B cell (primary cell): Measurements from ENCODE around the gene CIAO2B. TPM values are rescaled to one million over a fixed set of nuclear protein-coding genes. Genes with fewer than 3 reads are reported as not detected.

ENCODE experiments used
- ATAC-seq: fragments of 200-7000 bp; cut with Tn5 transposase; one replicate; pipeline ENCODE4 v1.10.0; 2021; ENCODE audit warnings: low read depth, mild to moderate bottlenecking, moderate number of reproducible peaks, moderate library complexity
- CTCF ChIA-PET: fragments of 350-600 bp; sonication (Branson Sonifier 250); formaldehyde crosslinking; loops from one replicate; lab custom pipeline; 2021; ENCODE audit warnings: antibody characterized with exemption, inconsistent platforms; lab: Charles Lee
- POLR2A ChIA-PET: fragments of 350-600 bp; sonication (Branson Sonifier 250); formaldehyde crosslinking; loops from one replicate; lab custom pipeline; 2021; ENCODE audit warnings: antibody characterized with exemption; lab: Charles Lee
- DNase-seq: peaks from one replicate; pipeline ENCODE4 v3.0.0; 2013
- H2AFZ ChIP-seq: 2 replicates; pipeline ENCODE4 v1.6.1; 2012; ENCODE audit warnings: mild to moderate bottlenecking, low read depth, low read length; ENCODE audit not compliant: insufficient read depth, poor library complexity, severe bottlenecking
- H3K27ac ChIP-seq, 2 donors: 1 replicate in 1 of 2; 2 replicates in 1 of 2; pipeline ENCODE4 v1.5.1; 2012 to 2013; ENCODE audit warnings: low read length in 2 of 2, mild to moderate bottlenecking in 2 of 2, moderate library complexity in 1 of 2
- H3K27me3 ChIP-seq, 4 experiments: fragments of 200-600 bp in 1 of 4; sonication (generic) in 1 of 4; replicated peaks in 1 of 4; 1 replicate in 2 of 4; 2 replicates in 2 of 4; pipeline versions ENCODE4 v1.6.1 to v1.7.0; 2013 to 2016; ENCODE audit warnings: low read length in 3 of 4, mild to moderate bottlenecking in 2 of 4, mixed read lengths in 1 of 4, moderate library complexity in 1 of 4; ENCODE audit not compliant: insufficient read depth in 4 of 4, control insufficient read depth in 3 of 4; ENCODE audit errors: control extremely low read depth in 1 of 4
- H3K36me3 ChIP-seq, 2 experiments: replicated peaks in 1 of 2; 1 replicate in 1 of 2; 2 replicates in 1 of 2; pipeline versions ENCODE4 v1.6.1 to v1.7.1; 2013; ENCODE audit warnings: low read length in 1 of 2; ENCODE audit not compliant: insufficient read depth in 2 of 2, control insufficient read depth in 1 of 2; ENCODE audit errors: control extremely low read depth in 1 of 2, extremely low read depth in 1 of 2
- H3K4me1 ChIP-seq, 2 donors: fragments of 200-600 bp in 1 of 2; sonication (generic) in 1 of 2; 1 replicate in 1 of 2; 2 replicates in 1 of 2; pipeline versions ENCODE4 v1.5.1 to v1.6.1; 2013 to 2017; ENCODE audit warnings: low read length in 2 of 2; ENCODE audit not compliant: control insufficient read depth in 2 of 2, insufficient read depth in 2 of 2
- H3K4me2 ChIP-seq: replicated peaks from 2 replicates; pipeline ENCODE3; 2012; ENCODE audit warnings: mild to moderate bottlenecking, low read depth, low read length; ENCODE audit not compliant: poor library complexity, severe bottlenecking
- H3K4me3 ChIP-seq, 5 experiments: fragments of 200-600 bp in 1 of 5; sonication (generic) in 1 of 5; 1 replicate in 3 of 5; 2 replicates in 2 of 5; pipeline versions ENCODE4 v1.5.1 to v1.7.0; 2011 to 2016; ENCODE audit warnings: low read length in 4 of 5, mild to moderate bottlenecking in 4 of 5, low read depth in 2 of 5, control low read depth in 1 of 5, moderate library complexity in 1 of 5; ENCODE audit not compliant: insufficient read depth in 1 of 5; ENCODE audit errors: control extremely low read depth in 1 of 5, extremely low read depth in 1 of 5
- H3K79me2 ChIP-seq: fragments of 200-600 bp; sonication (generic); one replicate; pipeline ENCODE4 v1.6.0; 2016; ENCODE audit warnings: low read length; ENCODE audit not compliant: control insufficient read depth, insufficient read depth
- H3K9ac ChIP-seq: fragments of 200-600 bp; sonication (generic); 2 replicates; pipeline ENCODE4 v1.6.1; 2017; ENCODE audit warnings: mild to moderate bottlenecking, low read length, moderate library complexity
- H3K9me3 ChIP-seq, 3 donors: one replicate each; pipeline versions ENCODE4 v1.6.1 to v1.7.1; 2013; ENCODE audit warnings: low read length in 2 of 3; ENCODE audit not compliant: control insufficient read depth in 2 of 3, insufficient read depth in 1 of 3; ENCODE audit errors: control extremely low read depth in 1 of 3
- H4K20me1 ChIP-seq: 2 replicates; pipeline ENCODE4 v1.6.0; 2012; ENCODE audit warnings: mild to moderate bottlenecking, low read length; ENCODE audit not compliant: insufficient read depth, control insufficient read depth, poor library complexity, severe bottlenecking
- H3K27ac Mint-ChIP-seq: one replicate; pipeline ENCODE4 v1.8.0; 2021; ENCODE audit warnings: mixed read lengths
- H3K27me3 Mint-ChIP-seq: one replicate; pipeline ENCODE4 v1.8.0; 2021; ENCODE audit warnings: mixed read lengths
- H3K4me1 Mint-ChIP-seq: one replicate; pipeline ENCODE4 v1.8.0; 2021; ENCODE audit warnings: mixed read lengths
- H3K4me3 Mint-ChIP-seq: one replicate; pipeline ENCODE4 v1.8.0; 2021; ENCODE audit warnings: mixed read lengths
- H3K9me3 Mint-ChIP-seq: one replicate; pipeline ENCODE4 v1.8.0; 2022; ENCODE audit warnings: mixed read lengths; ENCODE audit not compliant: insufficient read depth
- CTCF ChIP-seq: fragments of 200-600 bp; IDR thresholded peaks from one replicate; pipeline ENCODE4 v1.8.0; 2022; ENCODE audit warnings: antibody characterized with exemption, mild to moderate bottlenecking
- EZH2 ChIP-seq: IDR thresholded peaks from 2 replicates; pipeline ENCODE4 v1.6.1; 2012; ENCODE audit warnings: borderline replicate concordance, low read depth, mild to moderate bottlenecking, moderate library complexity, low read length; ENCODE audit not compliant: insufficient read depth, poor library complexity, severe bottlenecking
- WGBS: methylation state at CpG from one replicate; pipeline ENCODE4 v1.1.5; 2013; ENCODE audit warnings: missing lambda C conversion rate; ENCODE audit not compliant: insufficient coverage; 5-methylcytosine and 5-hydroxymethylcytosine counted together
- intact Hi-C: fragments of 100-400 bp; cut with micrococcal nuclease; formaldehyde crosslinking; loops from one replicate; pipeline ENCODE4 v1.10.0; 2022
- polyA plus RNA-seq: library from polyadenylated mRNA; depleted of rRNA; stranded (reverse); fragments of >200 nt; gene quantifications from 2 replicates; pipeline ENCODE4 v1.2.3, GENCODE V29; 2012
- total RNA-seq, 2 donors: library from RNA; stranded (reverse); fragments of 120-200 nt in 1 of 2; gene quantifications; 1 replicate in 1 of 2; 2 replicates in 1 of 2; pipeline versions ENCODE4 v1.2.3 to v1.2.4, GENCODE V29; 2013 to 2022

CIAO2B gene
- total and polyA plus RNA-seq, 2 donors (not counting 1 experiment from before 2014, with no cell fraction given) = 60.6 to 159 TPM

- H3K4me1 ChIP-seq = peaks cover 0 to 4% of the 10 kb centered on the region in 2 donors
- Mint-ChIP-seq H3K4me1 (peaks cover 4% of the 10 kb centered on the region), H3K27me3 (no peaks in the 10 kb centered on the region), H3K4me3 (no peak overlapping the region), H3K27ac (no peak overlapping the region), H3K9me3 (no peaks in the 10 kb centered on the region)
- no peak overlapping the region for H3K9ac ChIP-seq
- 100% methylated on average over 1 of the region's 2 CpGs for WGBS
- no peak overlapping the region for H3K4me3 ChIP-seq
- no peaks in the 10 kb centered on the region for H3K27me3 ChIP-seq
- ChIA-PET POLR2A (no interaction called here), CTCF (no interaction called here)
- H3K4me2 ChIP-seq = no peak overlapping the region
- ATAC-seq (no peak), DNase-seq (no peak)
- H2AFZ ChIP-seq = no peak overlapping the region
- intact Hi-C loops = no loop called here
- TF ChIP-seq CTCF (no peak), EZH2 (no peak)
- no peaks in the 10 kb centered on the region for H3K9me3 ChIP-seq
- no peaks in the 10 kb centered on the region for H4K20me1 ChIP-seq
- H3K79me2 ChIP-seq = peaks cover 7% of the 10 kb centered on the region
- H3K36me3 ChIP-seq = peaks cover 0 to 21% of the 10 kb centered on the region in 2 experiments
- no peak overlapping the region for H3K27ac ChIP-seq
Observed at GRCh38 chr16:66886321-66886720, 47.9 kb downstream of the CIAO2B start.

- no peaks in the 10 kb centered on the region for H3K27me3 Mint-ChIP-seq
- no peak overlapping the region for H3K27ac Mint-ChIP-seq
- ChIA-PET POLR2A (no interaction called here), CTCF (interaction anchor here (2.1 kb wide), 1 partner anchor 17 kb away, joined by 4 read pairs; no protein-coding TSS in a partner anchor)
- Histone ChIP-seq H3K27ac (no peak overlapping the region), H3K4me1 (peaks cover 0 to 11% of the 10 kb centered on the region in 2 donors), H3K79me2 (peaks cover 12% of the 10 kb centered on the region), H2AFZ (no peak overlapping the region), H3K9ac (no peak overlapping the region), H3K36me3 (peaks cover 0 to 21% of the 10 kb centered on the region in 2 experiments), H3K4me2 (no peak overlapping the region), H3K4me3 (no peak overlapping the region), H3K27me3 (no peaks in the 10 kb centered on the region), H3K9me3 (no peaks in the 10 kb centered on the region), H4K20me1 (no peaks in the 10 kb centered on the region)
- H3K4me3 Mint-ChIP-seq = no peak overlapping the region
- ATAC-seq (no peak), DNase-seq (no peak)
- 94% methylated on average over 7 of the region's 12 CpGs for WGBS
- TF ChIP-seq EZH2 (no peak), CTCF (no peak)
- intact Hi-C loops = no loop called here
- H3K4me1 Mint-ChIP-seq = peaks cover 5% of the 10 kb centered on the region
- H3K9me3 Mint-ChIP-seq = no peaks in the 10 kb centered on the region
Observed at GRCh38 chr16:66885491-66885890, 48.7 kb downstream of the CIAO2B start.
